Fibroblast of pulmonary artery (primary cell): ENCODE measurements around the gene RAD18.

Experiments
- DNase-seq: peaks from one replicate; pipeline ENCODE4 v3.0.0-alpha.2; 2010; ENCODE audit warnings: low read depth
- H3K4me3 ChIP-seq: replicated peaks from 2 replicates; pipeline ENCODE4 v1.5.1; 2011; ENCODE audit warnings: low read depth, mild to moderate bottlenecking, control low read depth, low read length, moderate library complexity
- CTCF ChIP-seq: IDR thresholded peaks from 2 replicates; pipeline ENCODE4 v1.5.1; 2011; ENCODE audit warnings: mild to moderate bottlenecking, control low read depth, low read length, inconsistent platforms; ENCODE audit errors: missing control alignments

The RAD18 gene

GRCh38 chr3:8992199-8992598, 28.9 kb upstream of the RAD18 start:
- DNase-seq: no peak
- no peak overlapping the region for H3K4me3 ChIP-seq
- no peak for TF ChIP-seq CTCF

GRCh38 chr3:8990266-8991215, 27.3 kb upstream of the RAD18 start:
- H3K4me3 ChIP-seq: no peak overlapping the region
- DNase-seq: peak; percentile 9
- TF ChIP-seq CTCF: no peak

- TF ChIP-seq CTCF: no peak
- DNase-seq: no peak
- no peak overlapping the region for H3K4me3 ChIP-seq
Measured at GRCh38 chr3:8988791-8989558, 25.7 kb upstream of the RAD18 start.

GRCh38 chr3:8988384-8988655, 25.0 kb upstream of the RAD18 start:
- DNase-seq: no peak
- no peak for TF ChIP-seq CTCF
- H3K4me3 ChIP-seq: no peak overlapping the region

GRCh38 chr3:8987645-8988383, 24.5 kb upstream of the RAD18 start:
- peak; percentile 62 for DNase-seq
- TF ChIP-seq CTCF: peak; percentile 82
- H3K4me3 ChIP-seq: no peak overlapping the region

GRCh38 chr3:8987226-8987625, 24.0 kb upstream of the RAD18 start:
- no peak for TF ChIP-seq CTCF
- H3K4me3 ChIP-seq: no peak overlapping the region
- DNase-seq: no peak
